ENCODE measurements around the gene ROBO1. TPM values are rescaled to one million over a fixed set of nuclear protein-coding genes. Genes with fewer than 3 reads are reported as not detected.
A peak's percentile ranks its signal among the peaks of the same experiment; 100 is the strongest.

The ROBO1 gene
- total RNA-seq, 6 experiments from 2014 or later: 1.1 to 7.2 (median 4.3) TPM

DNA sequence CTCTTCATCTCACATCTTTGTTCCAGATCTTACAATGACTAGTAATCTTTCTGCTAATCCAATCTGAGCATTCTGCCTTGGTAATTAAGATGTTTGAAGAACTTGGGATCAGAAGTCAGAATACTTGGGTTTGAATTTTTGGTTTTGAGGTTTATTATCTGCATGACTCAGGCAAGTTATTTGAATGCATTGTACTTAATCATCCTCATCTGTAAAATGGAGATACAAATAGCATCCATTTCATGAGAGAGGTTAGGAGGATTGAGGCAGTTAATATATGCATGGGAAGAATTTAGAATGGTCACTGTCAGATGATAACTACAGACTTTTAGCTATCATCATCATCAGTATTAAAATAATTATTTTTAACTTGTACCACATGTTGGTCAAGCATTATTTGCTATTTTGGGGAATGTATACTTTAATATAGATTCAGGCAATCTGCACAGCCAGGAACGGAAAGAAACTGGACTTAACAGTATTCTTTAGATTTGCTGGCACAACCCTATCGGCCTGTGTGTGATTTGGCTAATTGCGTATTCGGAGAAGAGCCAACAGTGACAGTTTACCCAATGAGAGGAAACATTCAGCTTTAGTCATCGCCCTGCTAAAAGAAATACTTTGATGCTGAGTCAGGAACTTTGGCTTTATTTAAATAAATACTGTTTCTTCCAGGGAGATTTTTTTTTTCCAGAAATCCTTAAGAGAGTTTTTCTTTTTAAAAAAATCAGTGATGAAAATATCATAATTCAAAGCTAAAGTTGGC lies 600.0 kb downstream of the ROBO1 start:
- Histone ChIP-seq H3K27me3 (no peaks in the 10 kb centered on the region), H3K36me3 (no peaks in the 10 kb centered on the region), H3K4me1 (no peaks in the 10 kb centered on the region), H3K27ac (no peak overlapping the region), H3K9me3 (no peaks in the 10 kb centered on the region), H3K4me3 (no peak overlapping the region)
- peak in 1 of 4 donors; percentile 58 for ATAC-seq
- TF ChIP-seq POLR2A (IDR thresholded peaks at IDR 0.05): no peak
- TF ChIP-seq, protein P1, sequence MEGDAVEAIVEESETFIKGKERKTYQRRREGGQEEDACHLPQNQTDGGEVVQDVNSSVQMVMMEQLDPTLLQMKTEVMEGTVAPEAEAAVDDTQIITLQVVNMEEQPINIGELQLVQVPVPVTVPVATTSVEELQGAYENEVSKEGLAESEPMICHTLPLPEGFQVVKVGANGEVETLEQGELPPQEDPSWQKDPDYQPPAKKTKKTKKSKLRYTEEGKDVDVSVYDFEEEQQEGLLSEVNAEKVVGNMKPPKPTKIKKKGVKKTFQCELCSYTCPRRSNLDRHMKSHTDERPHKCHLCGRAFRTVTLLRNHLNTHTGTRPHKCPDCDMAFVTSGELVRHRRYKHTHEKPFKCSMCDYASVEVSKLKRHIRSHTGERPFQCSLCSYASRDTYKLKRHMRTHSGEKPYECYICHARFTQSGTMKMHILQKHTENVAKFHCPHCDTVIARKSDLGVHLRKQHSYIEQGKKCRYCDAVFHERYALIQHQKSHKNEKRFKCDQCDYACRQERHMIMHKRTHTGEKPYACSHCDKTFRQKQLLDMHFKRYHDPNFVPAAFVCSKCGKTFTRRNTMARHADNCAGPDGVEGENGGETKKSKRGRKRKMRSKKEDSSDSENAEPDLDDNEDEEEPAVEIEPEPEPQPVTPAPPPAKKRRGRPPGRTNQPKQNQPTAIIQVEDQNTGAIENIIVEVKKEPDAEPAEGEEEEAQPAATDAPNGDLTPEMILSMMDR (IDR thresholded peaks at IDR 0.05): no peak
- intact Hi-C loops (cut with DNase I): no loop called here
- whole genome bisulfite sequencing (ENCODE audit: insufficient coverage, low coverage, low lambda C conversion rate, missing lambda C conversion rate): 36% methylated on average over 5 of the region's 5 CpGs
- DNase-seq: no peak

DNA sequence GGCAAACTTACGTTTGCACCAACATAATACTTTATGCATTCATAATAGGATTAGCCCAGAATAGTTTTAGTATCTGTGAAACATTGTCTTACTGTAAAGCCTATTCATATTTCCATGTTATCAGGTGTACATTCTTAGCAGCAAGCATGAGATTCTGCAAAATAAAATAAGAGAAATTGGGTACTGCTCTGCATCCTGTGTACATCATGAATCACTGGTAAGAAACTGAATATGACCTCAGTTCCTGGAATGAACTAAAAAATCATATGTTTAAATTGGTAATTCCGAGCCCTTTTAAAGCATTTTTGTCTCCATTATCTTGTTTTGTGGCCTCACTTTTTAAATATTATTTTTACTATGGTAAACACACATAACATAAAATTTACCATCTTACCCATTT lies 605.1 kb downstream of the ROBO1 start:
- 44% methylated on average over 2 of the region's 2 CpGs for WGBS (ENCODE audit: insufficient coverage, low coverage, low lambda C conversion rate, missing lambda C conversion rate)
- DNase-seq (no peak), ATAC-seq (no peak)
- Histone ChIP-seq H3K4me3 (no peak overlapping the region), H3K36me3 (no peaks in the 10 kb centered on the region), H3K9me3 (no peaks in the 10 kb centered on the region), H3K27me3 (no peaks in the 10 kb centered on the region), H3K4me1 (no peaks in the 10 kb centered on the region), H3K27ac (no peak overlapping the region)
- intact Hi-C loops (cut with DNase I): no loop called here
- TF ChIP-seq, protein P1 (IDR thresholded peaks at IDR 0.05): no peak
- no peak for TF ChIP-seq POLR2A (IDR thresholded peaks at IDR 0.05)

DNA sequence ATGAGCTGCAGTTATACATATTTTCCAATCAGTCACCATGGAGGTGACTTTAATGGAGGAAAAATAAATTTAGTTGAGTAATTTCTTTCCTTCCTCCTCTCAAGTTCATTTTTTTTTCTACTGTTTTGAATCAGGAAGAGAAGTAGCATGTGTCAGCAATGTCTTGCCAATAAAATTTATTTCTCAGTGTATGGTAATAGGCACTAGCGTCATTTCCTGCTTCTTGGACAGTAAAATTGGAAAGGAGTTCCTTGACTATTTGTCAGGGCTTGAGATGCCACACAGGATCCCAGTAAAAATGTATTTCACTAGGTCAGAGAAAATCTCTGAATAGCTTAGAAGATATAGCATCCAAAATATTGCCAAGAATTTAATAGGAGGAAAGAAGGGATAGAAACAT lies 605.9 kb downstream of the ROBO1 start:
- intact Hi-C loops (cut with DNase I): no loop called here
- ATAC-seq (no peak), DNase-seq (no peak)
- Histone ChIP-seq H3K4me1 (no peaks in the 10 kb centered on the region), H3K4me3 (no peak overlapping the region), H3K27me3 (no peaks in the 10 kb centered on the region), H3K27ac (no peak overlapping the region), H3K36me3 (no peaks in the 10 kb centered on the region), H3K9me3 (no peaks in the 10 kb centered on the region)
- WGBS (ENCODE audit: insufficient coverage, low coverage, low lambda C conversion rate, missing lambda C conversion rate): 69% methylated on average over 1 of the region's 1 CpG
- no peak for TF ChIP-seq POLR2A (IDR thresholded peaks at IDR 0.05)
- TF ChIP-seq, protein P1 (IDR thresholded peaks at IDR 0.05): no peak

DNA sequence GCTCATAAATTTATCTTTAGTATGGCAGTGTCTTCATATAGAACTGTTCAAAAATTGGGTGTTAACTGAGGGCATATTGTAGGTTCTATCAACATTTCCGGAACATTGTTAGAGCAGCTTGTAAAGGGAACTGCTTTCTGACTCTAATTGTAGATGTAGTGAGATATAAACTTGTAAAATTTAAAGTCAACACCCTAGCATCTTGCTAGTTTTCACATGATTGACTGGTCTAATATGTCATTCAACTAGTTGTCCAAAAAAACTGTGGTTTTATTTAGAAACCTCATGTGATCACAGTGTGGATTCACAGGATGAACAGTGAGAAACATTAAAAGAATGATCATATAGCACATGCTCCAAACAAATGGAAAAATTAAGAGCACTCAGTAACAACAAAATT lies 607.4 kb downstream of the ROBO1 start:
- ATAC-seq (no peak), DNase-seq (no peak)
- Histone ChIP-seq H3K27ac (no peak overlapping the region), H3K27me3 (no peaks in the 10 kb centered on the region), H3K4me1 (no peaks in the 10 kb centered on the region), H3K9me3 (no peaks in the 10 kb centered on the region), H3K36me3 (no peaks in the 10 kb centered on the region), H3K4me3 (no peak overlapping the region)
- TF ChIP-seq POLR2A (IDR thresholded peaks at IDR 0.05): no peak
- TF ChIP-seq, protein P1 (IDR thresholded peaks at IDR 0.05): no peak
- intact Hi-C loops (cut with DNase I): no loop called here
- 93% methylated on average over 1 of the region's 1 CpG for WGBS (ENCODE audit: insufficient coverage, low coverage, low lambda C conversion rate, missing lambda C conversion rate)

Data from right lobe of liver (tissue), 6 donors.